GM15510 (cell line): ENCODE results near the gene COMMD6.

Source experiments
- POLR2A ChIP-seq: IDR thresholded peaks from 3 replicates; pipeline ENCODE4 v1.6.1; 2011; ENCODE audit warnings: borderline replicate concordance; ENCODE audit not compliant: insufficient read length; ENCODE audit errors: extremely low read depth

COMMD6 gene

GRCh38 chr13:75544681-75545330 is 7.2 kb upstream of the COMMD6 start:
- no peak for TF ChIP-seq POLR2A

DNA sequence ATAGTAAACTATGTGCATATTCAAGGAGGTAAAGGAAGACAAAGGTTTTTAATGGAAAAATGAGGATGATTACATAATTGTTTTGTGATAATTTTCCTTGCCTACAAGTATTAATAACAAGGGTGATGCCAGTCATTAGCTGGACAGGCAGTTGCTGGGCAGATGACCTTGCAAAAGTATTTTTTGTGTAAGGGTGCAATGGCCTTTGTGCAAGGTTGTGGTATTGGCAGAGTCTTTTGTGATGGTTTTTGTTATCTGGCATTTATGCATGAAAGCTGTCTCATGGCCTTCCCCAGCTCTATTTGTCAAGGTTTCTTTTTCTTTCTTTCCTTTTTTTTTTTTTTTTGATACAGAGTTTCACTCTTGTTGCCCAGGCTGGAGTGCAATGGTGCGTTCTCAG is 4.3 kb upstream of the COMMD6 start:
- no peak for TF ChIP-seq POLR2A

GRCh38 chr13:75541287-75541686 is 3.6 kb upstream of the COMMD6 start:
- no peak for TF ChIP-seq POLR2A

DNA sequence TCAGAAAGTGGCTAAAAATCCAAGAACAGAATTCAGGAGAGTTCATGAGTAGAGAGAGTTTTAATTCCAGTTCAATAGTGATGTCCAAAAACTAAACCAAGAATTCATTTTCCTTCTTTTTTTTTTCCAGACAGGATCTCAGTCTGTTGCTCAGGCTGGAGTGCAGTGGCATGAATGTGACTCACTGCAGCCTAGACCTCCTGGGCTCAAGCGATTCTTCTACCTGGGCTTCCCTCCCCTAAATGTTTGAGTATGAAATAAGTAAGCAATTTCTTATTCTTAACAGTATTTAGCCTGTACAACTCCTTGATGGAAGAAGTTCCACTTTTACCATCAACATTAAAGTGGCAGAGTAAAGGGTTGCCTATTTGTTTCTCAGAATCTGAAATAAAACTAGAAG is 3.8 kb downstream of the COMMD6 start:
- no peak for TF ChIP-seq POLR2A

DNA sequence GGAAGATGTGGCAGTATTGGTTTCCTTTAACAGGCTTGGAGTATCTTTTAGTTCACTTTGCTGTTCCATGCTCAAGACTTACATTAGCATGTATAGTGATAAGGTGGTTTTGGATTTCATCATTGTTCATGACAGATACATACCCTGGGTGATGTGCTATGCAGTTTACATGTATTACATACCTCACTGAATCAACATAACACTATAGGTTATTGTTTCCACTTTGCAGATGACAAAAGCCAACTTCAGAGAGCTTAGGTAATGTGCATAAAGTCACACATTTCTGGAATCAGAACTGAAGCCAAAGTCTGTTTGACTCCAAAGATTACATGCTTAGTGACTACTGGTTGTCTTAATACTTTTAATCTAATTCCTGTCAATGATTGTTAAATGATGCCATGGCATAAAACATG is 7.1 kb downstream of the COMMD6 start:
- TF ChIP-seq POLR2A = no peak

- no peak for TF ChIP-seq POLR2A
Measured at GRCh38 chr13:75521956-75522355, 15.7 kb downstream of the COMMD6 start.

- TF ChIP-seq POLR2A = no peak
Measured at GRCh38 chr13:75518439-75519088, 19.1 kb downstream of the COMMD6 start.

GRCh38 chr13:75514080-75514995 is 23.3 kb downstream of the COMMD6 start:
- TF ChIP-seq POLR2A = no peak

- TF ChIP-seq POLR2A = no peak
Measured at GRCh38 chr13:75513271-75513670, 24.4 kb downstream of the COMMD6 start.

DNA sequence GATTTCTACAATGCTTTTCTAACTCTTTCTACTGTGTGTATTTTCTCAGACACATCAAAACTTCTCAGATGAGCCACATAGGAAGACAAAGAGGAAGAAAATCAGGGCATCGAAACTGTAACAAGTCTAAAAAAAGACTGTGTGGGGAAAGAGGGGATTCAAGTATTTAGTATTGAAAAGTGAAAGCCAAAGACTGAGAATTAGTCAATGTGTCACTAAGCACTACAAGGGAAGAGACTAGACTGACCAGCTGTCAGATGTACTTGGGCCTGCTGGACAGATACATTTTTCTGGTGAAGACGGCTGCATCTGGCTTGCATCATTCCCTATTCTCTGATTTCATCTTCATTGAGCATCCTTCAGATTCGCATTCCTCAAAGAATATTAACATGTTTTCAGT is 25.4 kb downstream of the COMMD6 start:
- TF ChIP-seq POLR2A = no peak

DNA sequence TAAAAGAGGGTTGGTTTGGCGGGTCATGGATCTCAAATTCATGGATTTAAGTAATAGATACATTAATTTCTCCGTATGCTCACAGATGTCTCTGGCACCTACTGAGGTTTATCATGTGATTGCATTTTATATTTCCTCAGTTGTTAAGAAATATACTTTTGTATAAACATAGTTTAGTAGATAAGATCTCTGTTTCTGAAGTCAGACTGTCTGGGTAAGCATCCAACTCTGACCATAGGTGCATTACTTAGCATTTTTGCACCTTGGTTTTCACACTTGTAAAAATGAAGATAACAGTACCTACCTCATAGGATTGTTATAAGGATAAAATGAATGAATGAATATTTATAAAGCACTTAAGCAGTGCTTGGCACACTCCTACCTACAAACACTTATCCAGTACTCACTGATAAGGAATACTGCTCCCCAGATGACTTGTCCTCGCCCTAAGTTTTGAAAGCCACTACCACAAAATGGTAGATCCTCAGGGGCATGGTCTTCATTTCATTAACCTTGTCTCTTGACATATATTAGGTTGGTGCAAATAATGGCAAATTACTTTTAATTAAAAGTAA is 26.5 kb downstream of the COMMD6 start:
- no peak for TF ChIP-seq POLR2A

- TF ChIP-seq POLR2A = no peak
Measured at GRCh38 chr13:75508002-75508548, 29.6 kb downstream of the COMMD6 start.

- no peak for TF ChIP-seq POLR2A
Measured at GRCh38 chr13:75507027-75508001, 30.3 kb downstream of the COMMD6 start.

DNA sequence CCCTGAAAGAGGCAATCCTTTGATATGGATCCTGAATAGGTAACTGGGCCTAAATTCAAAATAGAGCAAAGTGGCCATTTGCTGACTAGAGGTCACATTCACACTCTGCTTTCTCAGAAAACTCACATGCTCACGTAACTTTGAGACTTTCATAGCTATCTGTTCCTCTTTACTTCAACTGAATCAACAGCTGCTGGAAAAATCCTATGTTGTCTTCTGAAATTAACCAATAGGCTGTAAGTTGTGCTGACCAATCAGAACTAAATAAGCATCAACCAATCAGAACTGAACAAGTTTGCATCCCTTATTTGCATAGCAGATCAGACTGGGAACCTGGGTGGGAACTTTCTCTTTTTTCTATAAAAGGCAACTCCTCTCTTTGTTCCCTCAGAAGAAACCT is 31.6 kb downstream of the COMMD6 start:
- TF ChIP-seq POLR2A = no peak

DNA sequence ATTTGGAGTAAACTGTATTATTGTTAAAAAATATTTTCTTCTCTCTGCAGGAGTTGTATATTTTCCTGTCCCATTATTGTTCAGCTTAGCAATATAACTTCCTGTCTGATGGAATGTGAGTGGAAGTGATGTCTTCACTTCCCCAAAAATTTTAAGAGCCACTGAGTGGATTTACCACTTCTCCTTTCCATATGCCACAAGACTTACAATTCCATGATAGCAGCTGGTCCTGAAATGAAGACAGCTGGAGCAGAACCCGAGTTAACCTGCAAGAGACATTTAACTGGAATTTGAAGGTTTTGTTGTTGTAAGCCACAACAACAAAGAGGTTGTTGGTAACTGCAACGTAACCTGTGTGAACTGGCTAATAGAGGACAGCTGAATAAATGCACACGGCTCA is 32.3 kb downstream of the COMMD6 start:
- TF ChIP-seq POLR2A = no peak

- TF ChIP-seq POLR2A = no peak
Measured at GRCh38 chr13:75495938-75496337, 41.7 kb downstream of the COMMD6 start.
